Raji (cell line): ENCODE data around the gene ZDHHC8.

Source experiments
- POLR2A ChIP-seq: IDR thresholded peaks from 2 replicates; pipeline ENCODE4 v1.6.1; 2011; ENCODE audit warnings: low read depth, low read length, control low read depth; ENCODE audit not compliant: insufficient read depth

The ZDHHC8 gene

DNA sequence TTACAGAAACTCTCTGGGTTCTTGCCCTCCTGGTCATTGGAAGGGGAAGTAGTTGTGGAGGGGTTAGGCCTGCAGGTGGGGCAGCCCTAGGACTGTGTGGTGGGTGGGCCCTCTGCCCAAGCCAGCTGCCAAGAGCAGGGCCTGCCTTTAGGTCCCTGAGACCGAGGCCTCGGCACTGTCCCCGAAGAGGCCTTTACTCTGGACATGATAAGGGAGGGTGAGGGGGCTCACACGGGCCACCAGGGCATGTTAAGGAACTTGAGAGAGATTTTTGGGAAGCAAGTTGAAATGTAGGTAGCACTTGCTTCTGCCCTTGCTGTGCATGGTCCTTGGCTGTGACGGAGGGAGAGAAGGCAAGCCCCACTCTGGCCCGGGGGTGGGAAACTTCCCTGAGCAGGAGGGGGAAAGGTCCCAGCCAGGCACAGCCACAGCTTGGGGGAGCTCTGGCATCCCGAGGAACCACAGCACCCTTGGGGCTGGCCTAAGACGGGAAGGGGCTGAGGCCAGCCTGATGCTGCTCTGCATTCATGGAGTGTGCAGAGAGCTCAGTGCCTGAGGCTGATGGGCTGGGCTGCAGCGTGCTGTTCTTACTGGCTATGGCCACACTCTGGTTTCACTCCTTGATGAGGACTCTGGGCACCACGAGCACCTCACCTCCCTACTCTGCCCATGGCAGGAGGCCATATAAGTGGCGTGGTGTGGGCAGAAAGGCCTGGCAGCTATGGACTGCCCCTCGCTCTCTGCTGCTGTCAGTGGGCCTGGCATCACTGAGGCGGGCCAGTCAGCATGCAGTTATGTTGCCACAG lies 23.4 kb upstream of the ZDHHC8 start:
- no peak for TF ChIP-seq POLR2A

DNA sequence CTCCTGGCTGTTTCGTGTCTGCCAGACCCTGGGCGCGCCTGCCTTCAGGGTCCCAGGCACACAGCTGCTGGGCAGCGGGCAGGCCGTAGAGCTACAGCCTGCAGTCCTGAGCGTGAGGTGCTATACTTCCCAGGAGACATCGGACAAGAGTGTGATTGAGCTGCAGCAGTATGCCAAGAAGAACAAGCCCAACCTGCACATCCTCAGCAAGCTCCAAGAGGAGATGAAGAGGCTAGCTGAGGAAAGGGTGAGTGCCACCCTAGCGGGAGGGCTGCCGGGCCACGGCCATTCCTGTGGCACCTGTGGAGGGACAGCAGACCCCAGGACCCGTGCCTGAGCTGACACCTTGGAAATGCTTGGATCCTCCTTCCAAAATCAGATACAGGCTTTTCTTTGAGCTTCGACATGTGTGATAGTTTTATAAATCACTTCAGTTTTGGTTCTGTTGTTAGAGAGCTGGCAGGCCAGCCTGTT lies 22.8 kb upstream of the ZDHHC8 start:
- TF ChIP-seq POLR2A = no peak

DNA sequence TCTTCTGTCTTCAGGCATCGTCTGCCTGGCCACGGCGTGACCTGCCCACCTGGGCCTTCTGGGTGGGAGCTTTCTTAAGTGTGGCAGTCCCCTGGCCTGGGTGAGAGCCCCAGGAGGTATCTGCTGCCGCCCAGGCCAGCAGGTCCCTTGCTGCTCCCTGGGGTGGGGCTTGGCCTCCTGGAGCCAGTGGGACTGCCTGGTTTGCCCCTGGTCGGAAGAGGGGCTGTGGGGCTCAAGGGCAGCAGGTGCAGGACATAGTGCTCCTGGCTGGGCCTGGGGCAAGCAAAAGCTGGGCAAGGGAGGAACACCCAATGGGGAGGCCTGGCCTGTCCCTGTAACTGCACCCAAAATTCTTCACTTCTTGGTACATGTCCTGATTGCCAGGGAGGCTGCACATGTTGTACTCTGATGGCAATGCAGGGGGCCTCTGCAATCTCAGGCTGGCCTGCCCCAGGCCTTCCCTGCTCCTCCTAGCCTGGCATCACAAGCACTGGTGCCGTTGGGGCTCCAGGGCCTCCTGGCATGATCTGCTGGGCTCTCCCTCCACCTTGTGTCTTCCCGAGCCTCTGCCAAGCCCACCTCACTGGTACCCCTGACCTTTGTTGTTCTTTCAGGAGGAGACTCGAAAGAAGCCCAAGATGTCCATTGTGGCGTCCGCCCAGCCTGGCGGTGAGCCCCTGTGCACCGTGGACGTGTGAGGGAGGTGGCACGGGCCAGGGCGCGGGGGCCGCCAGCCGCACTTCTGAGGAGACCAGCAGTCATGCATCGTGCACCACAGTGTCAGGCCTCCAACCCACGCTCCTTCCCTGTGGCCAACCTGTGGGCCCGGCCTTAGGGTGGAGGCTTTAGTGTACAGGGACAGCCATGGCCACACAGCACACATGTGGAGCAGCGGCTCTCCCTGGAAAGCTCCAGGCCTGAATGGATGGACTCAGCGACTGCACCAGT lies 21.9 kb upstream of the ZDHHC8 start:
- TF ChIP-seq POLR2A = 0 out of 2 replicates have a peak, but pooled peaks have one; percentile 25

DNA sequence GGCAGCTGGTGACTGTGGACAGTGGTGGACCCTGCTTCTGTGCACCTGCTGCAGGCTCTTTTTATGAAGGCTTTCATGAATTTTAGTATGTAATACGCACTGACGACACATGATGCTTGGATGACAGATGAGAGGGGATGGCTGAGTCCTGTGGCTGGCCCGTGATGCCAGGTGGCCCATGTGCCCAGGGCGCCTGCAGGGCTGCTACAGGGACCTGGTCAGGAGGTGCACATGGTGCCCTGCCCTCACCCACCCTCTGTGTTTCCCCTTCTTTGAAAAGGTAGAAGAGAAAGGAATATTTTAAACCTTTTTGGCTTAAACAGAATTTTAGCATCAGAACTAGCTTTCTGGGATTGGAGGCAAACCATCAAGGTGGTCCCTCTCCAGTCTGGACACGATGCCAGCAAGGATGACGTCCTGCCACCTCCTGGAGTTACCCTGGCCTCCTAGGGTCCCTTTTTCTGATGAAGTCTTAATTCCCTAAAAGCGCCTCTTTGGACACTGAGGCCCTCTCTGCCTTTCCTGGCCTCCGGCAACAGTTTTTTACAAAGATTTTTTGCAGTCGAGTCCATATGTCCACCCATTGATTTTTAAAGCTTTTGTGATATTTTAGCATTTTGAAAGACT lies 21.1 kb upstream of the ZDHHC8 start:
- TF ChIP-seq POLR2A = no peak

GRCh38 chr22:20111045-20111688 lies 20.4 kb upstream of the ZDHHC8 start:
- TF ChIP-seq POLR2A = no peak

DNA sequence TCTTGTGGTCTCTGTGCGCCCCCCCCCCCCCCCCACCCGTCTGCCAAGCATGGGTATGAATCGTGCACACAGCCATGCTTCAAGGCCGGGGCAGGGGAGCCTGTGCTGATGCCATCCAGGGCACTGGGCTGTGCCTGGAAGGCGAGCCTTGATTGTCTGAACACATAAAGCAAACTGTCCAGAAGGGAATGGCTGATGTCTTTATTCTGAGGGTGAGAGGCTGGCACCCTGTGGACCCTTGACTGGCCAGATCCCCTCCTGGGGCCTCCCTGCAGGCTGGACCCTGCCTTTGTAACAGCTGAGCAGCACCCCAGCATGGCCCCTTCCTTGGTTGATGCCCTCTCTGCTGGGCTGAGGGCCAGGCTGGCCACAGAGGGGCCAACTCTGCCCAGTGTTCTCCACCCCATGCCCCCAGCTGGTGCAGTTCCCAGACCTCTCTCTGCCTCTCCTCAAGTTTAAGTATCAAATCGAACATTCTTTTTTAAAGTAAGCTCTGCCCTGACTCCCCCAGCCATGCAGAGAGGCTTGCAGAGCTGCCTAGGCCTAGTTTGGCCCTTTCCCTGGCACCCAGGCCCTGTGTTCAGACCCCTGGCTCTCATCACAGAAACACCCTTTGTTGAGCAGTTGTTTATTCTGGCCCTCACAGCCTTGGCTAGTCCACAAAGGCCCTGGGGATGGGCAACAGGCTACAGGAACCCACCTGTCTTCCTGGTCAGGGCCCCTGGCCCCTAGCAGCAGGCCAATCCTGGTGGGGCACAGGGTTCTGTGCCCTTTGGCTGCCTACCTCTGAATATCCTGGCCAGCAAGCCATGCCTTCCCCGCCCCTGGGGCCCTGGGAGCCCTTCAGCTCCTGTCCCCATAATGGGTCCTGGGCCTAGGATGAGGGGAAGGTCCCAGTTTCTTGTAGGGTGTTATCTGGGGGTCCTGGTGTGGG lies 19.6 kb upstream of the ZDHHC8 start:
- TF ChIP-seq POLR2A = no peak

- TF ChIP-seq POLR2A = no peak
These were observed 18.7 kb upstream of the ZDHHC8 start for GRCh38 chr22:20112623-20113511.

GRCh38 chr22:20113551-20114310 lies 17.9 kb upstream of the ZDHHC8 start:
- TF ChIP-seq POLR2A = no peak

- no peak for TF ChIP-seq POLR2A
These were observed 16.8 kb upstream of the ZDHHC8 start for GRCh38 chr22:20114506-20115475.

- no peak for TF ChIP-seq POLR2A
These were observed 15.8 kb upstream of the ZDHHC8 start, which contains the start of gene RANBP1 for GRCh38 chr22:20115691-20116375. TSS of gene RANBP1 (plus strand) at chr22:20116104. CDS start at chr22:20116185, 81 bp downstream.
